Activated naive CD4-positive, alpha-beta T cell treated with anti-CD3 and anti-CD28 coated beads, Interleukin-2, amount 50 U/mL, for 72 hours (primary cell): ENCODE measurements around the gene MZF1. TPM values are rescaled to one million over a fixed set of nuclear protein-coding genes. Genes with fewer than 3 reads are reported as not detected.

Experiments used
- ATAC-seq, 2 donors: fragments of 150-1000 bp; cut with Tn5 transposase; 2 replicates each; pipeline ENCODE4 v1.10.0; 2021; ENCODE audit warnings: mild to moderate bottlenecking in 2 of 2, moderate library complexity in 2 of 2
- DNase-seq, 2 donors: peaks; one replicate each; pipeline ENCODE4 v3.0.0; 2021 to 2022; ENCODE audit warnings: low spot score in 2 of 2
- H3K27ac Mint-ChIP-seq, 2 donors: one replicate each; pipeline ENCODE4 v1.8.0; 2022; ENCODE audit warnings: mild to moderate bottlenecking in 2 of 2, mixed read lengths in 2 of 2
- H3K36me3 Mint-ChIP-seq, 2 donors: one replicate each; pipeline ENCODE4 v1.8.0; 2022; ENCODE audit warnings: mixed read lengths in 2 of 2
- H3K9me3 Mint-ChIP-seq, 2 donors: one replicate each; pipeline ENCODE4 v1.8.0; 2022; ENCODE audit warnings: mixed read lengths in 2 of 2
- total RNA-seq, 2 donors: library from RNA; stranded (reverse); gene quantifications; one replicate each; pipeline ENCODE4 v1.2.3, GENCODE V29; 2022

Gene MZF1
- total RNA-seq, 2 donors from 2014 or later: 22.1 to 26.8 TPM

DNA sequence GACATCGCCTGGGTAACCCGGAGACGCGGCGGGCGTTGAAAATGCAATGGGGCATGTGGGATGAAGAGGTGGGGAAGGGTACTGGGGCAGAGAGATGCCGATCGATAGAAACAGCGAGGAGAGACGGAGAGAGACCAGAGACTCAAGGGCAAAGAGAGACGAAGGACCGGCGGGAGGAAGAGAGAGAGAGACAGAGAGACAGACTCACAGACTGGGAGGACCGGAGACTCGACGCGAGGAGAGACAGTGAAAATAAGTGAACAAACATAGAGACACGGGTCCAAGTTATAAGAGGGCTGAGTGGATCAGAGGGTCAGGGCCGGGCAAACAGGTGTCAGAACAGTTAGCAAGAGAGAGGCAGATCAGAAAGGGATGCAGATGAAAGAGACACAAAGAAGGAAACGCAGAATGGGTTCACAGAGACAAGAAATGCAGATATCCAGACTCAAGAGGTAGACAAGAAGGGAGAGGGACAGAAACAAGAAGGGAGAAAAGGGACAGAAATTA, 576 bp upstream of the MZF1 start:
- Mint-ChIP-seq H3K9me3 (no peaks in the 10 kb centered on the region), H3K36me3 (peaks cover 4% of the 10 kb centered on the region in 2 donors), H3K27ac (peak overlapping the region; percentile 98 to 100)
- ATAC-seq: no peak
- DNase-seq: no peak

- Mint-ChIP-seq H3K9me3 (no peaks in the 10 kb centered on the region), H3K27ac (peak overlapping the region; percentile 98 to 100), H3K36me3 (peaks cover 4% of the 10 kb centered on the region in 2 donors)
- DNase-seq: peak; percentile 1 to 52
- ATAC-seq: no peak
These were observed 913 bp downstream of the MZF1 start for GRCh38 chr19:58572026-58572817.

- Mint-ChIP-seq H3K27ac (peak overlapping the region; percentile 98 to 100), H3K9me3 (no peaks in the 10 kb centered on the region), H3K36me3 (peaks cover 4 to 6% of the 10 kb centered on the region in 2 donors)
- DNase-seq: peak; percentile 2 to 49
- no peak for ATAC-seq
These were observed 1.6 kb downstream of the MZF1 start for GRCh38 chr19:58571575-58571947.

- ATAC-seq (no peak), DNase-seq (peak; percentile 1 to 55)
- Mint-ChIP-seq H3K36me3 (peaks cover 4 to 9% of the 10 kb centered on the region in 2 donors), H3K9me3 (no peaks in the 10 kb centered on the region), H3K27ac (peak overlapping the region in 1 of 2 donors; percentile 100)
These were observed 2.2 kb downstream of the MZF1 start for GRCh38 chr19:58570770-58571574.

DNA sequence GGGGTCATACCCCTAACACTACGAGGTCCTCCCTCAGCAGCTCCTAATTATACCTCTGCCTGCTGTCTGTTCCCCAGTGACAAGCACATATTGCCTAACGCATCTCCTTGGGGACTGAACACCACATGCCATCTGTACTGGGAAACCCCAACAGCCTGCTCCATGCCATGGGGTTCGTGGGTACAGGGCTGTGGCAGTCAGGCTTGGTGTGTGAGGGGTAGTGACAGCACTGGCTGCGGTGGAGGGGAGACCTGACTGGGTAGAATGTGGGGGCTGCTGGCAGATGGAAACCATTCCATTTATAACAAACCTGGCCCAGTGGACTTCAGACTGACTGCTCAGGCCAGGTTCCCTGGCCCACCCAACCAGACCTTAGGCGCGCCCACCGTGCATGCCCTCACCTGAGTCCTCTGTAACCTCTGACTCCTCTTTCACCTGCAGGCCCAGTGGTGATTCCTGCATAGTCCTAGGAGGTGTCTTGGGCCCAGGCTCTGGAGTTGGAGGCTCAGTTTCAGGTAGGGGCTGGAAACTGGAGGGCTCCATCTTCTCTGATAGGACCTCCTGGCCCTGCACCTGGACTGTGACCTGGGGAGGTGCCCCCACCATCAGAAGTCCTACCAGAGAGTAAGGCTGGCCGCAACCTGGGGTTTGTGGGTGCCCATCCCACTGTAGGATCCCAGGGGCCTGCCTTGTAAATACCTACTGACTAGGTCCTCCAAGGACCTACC, 3.0 kb downstream of the MZF1 start:
- DNase-seq (peak; percentile 1 to 53), ATAC-seq (no peak)
- Mint-ChIP-seq H3K9me3 (no peaks in the 10 kb centered on the region), H3K27ac (peak overlapping the region in 1 of 2 donors; percentile 88), H3K36me3 (peaks cover 4 to 9% of the 10 kb centered on the region in 2 donors)

- no peaks in the 10 kb centered on the region for H3K9me3 Mint-ChIP-seq
- DNase-seq: peak; percentile 1 to 52
These were observed 3.8 kb downstream of the MZF1 start for GRCh38 chr19:58569191-58569942.

DNA sequence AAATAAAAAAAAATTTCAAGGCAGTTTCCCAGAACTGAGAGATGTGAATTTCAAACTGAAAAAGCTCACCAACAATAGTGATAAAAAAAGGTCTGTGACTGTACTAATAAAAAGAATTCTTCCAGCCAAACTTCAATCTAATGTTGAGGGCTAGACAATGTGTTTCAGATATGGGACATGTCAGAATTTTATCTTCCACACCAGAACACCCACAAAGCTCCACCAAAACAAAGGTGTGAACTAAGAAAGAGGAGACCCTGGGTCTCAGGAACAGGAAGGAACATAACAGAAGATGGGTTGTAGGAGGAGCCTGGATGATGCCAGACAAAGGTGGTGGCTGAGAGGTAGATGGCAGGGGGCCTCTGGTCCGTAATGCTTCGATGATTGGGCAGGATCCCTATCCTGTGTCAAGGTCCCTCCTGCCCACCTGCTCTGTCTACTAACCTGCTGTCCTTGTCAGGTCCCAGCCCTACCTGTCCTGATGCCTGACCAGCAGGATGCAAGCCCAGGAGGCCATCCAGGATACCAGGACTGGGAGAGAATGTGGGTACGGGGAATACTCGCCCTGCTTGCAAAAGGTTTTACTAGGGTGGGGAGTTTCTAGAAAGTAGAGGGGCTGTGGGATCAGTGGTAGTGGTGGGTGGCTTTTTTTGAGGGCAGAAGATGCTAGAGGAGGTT, 4.5 kb downstream of the MZF1 start:
- H3K36me3 Mint-ChIP-seq: peaks cover 4 to 14% of the 10 kb centered on the region in 2 donors
- DNase-seq: peak; percentile 1 to 42
- ATAC-seq: no peak
- no peaks in the 10 kb centered on the region for H3K9me3 Mint-ChIP-seq
- peak overlapping the region in 1 of 2 donors; percentile 64 for H3K27ac Mint-ChIP-seq

More at GRCh38 chr19:58569191-58569942, 3.8 kb downstream of the MZF1 start:
- Mint-ChIP-seq H3K36me3 (peaks cover 4 to 9% of the 10 kb centered on the region in 2 donors), H3K27ac (peak overlapping the region; percentile 64 to 88)
- ATAC-seq: no peak

DNA sequence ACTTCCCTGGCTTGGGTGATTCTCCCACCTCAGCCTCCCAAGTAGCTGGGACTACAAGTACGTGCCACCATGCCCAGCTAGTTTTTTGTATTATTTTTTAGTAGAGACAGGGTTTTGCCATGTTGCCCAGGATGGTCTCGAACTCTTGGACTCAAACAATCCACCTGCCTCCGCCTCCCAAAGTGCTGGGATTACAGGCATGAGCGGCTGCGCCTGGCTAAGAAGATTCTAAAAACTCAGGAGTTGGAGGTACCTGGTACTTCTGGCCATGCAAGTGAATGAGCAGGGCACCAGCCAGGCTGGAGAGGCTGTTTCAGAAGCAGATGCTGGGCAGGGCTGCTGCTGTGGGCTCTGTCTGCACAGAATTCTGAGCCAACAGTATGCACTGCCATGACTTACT, 6.1 kb downstream of the MZF1 start:
- Mint-ChIP-seq H3K27ac (no peak overlapping the region), H3K36me3 (peaks cover 4 to 14% of the 10 kb centered on the region in 2 donors), H3K9me3 (no peaks in the 10 kb centered on the region)
- DNase-seq (no peak), ATAC-seq (no peak)

GRCh38 chr19:58563823-58564222, 9.3 kb downstream of the MZF1 start:
- DNase-seq (peak in 1 of 2 donors; percentile 51), ATAC-seq (no peak)
- no peaks in the 10 kb centered on the region for H3K9me3 Mint-ChIP-seq
- H3K36me3 Mint-ChIP-seq: peaks cover 19 to 24% of the 10 kb centered on the region in 2 donors
- H3K27ac Mint-ChIP-seq: peak overlapping the region in 1 of 2 donors; percentile 95

DNA sequence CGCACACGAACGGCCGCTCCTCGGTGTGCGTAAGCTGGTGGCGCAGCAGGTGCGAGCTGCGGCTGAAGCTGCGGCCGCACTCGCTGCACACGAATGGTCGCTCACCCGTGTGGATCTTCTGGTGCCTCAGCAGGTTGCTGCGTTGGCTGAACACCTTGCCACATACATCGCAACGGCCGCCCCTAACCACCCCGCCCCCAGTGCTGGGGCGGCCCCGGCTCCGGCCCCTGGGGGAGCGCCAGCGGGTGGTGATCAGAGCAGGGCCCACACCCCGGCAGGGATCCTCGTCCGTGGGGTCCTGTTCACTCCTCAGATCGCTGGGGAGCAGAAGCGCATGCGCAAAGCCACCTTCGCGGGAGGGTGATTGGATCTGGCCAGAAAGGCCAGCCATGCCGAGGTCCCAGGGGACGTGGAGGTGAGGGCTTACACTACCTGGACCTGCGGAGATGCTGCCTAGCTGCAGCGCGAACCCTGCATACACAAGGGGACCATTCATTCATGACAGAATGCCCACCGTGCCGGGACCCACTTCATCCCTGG, 10.0 kb downstream of the MZF1 start:
- no peak for ATAC-seq
- Mint-ChIP-seq H3K27ac (peak overlapping the region in 1 of 2 donors; percentile 95), H3K36me3 (peaks cover 20 to 25% of the 10 kb centered on the region in 2 donors), H3K9me3 (no peaks in the 10 kb centered on the region)
- no peak for DNase-seq

GRCh38 chr19:58562122-58563033, 10.8 kb downstream of the MZF1 start:
- H3K27ac Mint-ChIP-seq: peak overlapping the region; percentile 36 to 75
- peaks cover 27 to 32% of the 10 kb centered on the region in 2 donors for H3K36me3 Mint-ChIP-seq
- no peaks in the 10 kb centered on the region for H3K9me3 Mint-ChIP-seq
- ATAC-seq: peak in 1 of 2 donors; percentile 16
- peak in 1 of 2 donors; percentile 43 for DNase-seq

- DNase-seq (no peak), ATAC-seq (no peak)
- Mint-ChIP-seq H3K36me3 (peaks cover 33 to 40% of the 10 kb centered on the region in 2 donors), H3K27ac (peak overlapping the region; percentile 36 to 75), H3K9me3 (no peaks in the 10 kb centered on the region)
These were observed 11.6 kb downstream of the MZF1 start for GRCh38 chr19:58561373-58562121.

- H3K36me3 Mint-ChIP-seq: peaks cover 36 to 46% of the 10 kb centered on the region in 2 donors
- no peaks in the 10 kb centered on the region for H3K9me3 Mint-ChIP-seq
- H3K27ac Mint-ChIP-seq: no peak overlapping the region
- ATAC-seq (no peak), DNase-seq (no peak)
These were observed 12.2 kb downstream of the MZF1 start for GRCh38 chr19:58560921-58561320.
